ENCODE measurements around the gene CPEB3.

DNA sequence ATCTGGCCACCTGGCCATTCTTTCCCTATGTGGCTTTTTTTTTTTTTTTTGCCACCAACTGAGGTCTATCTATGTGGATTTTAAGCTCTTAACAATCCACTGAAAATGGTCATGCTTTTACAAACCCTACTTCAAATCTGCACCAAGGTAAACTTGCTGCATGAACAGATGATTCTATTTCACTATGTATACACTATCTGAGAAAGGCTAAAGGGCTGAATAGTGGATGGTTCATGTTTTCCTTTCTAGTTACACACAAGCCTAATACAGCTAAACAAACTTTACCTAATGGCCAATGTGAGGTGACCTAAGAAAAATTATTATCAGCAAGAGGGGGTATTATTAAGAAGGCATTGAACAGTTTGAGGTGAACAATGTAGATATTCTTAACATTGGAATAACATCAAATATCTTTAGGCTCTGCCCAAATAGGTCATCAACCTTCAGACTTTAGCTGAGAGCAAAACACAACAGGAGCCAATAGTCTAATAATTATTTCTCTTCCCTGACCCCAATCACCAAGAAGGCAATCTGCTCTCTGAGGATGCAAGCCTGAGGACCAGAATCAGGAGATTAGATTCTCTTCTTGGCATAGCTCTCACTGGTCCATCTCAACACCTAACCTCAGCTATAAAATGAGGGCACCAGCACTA lies 160.1 kb downstream of the CPEB3 start:
- TF ChIP-seq POLR2A (IDR thresholded peaks at IDR 0.05) = no peak
- TF ChIP-seq, protein P1, sequence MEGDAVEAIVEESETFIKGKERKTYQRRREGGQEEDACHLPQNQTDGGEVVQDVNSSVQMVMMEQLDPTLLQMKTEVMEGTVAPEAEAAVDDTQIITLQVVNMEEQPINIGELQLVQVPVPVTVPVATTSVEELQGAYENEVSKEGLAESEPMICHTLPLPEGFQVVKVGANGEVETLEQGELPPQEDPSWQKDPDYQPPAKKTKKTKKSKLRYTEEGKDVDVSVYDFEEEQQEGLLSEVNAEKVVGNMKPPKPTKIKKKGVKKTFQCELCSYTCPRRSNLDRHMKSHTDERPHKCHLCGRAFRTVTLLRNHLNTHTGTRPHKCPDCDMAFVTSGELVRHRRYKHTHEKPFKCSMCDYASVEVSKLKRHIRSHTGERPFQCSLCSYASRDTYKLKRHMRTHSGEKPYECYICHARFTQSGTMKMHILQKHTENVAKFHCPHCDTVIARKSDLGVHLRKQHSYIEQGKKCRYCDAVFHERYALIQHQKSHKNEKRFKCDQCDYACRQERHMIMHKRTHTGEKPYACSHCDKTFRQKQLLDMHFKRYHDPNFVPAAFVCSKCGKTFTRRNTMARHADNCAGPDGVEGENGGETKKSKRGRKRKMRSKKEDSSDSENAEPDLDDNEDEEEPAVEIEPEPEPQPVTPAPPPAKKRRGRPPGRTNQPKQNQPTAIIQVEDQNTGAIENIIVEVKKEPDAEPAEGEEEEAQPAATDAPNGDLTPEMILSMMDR (IDR thresholded peaks at IDR 0.05) = no peak
